Ovary (tissue), 9 donors: ENCODE measurements around the gene TRMT112. TPM values are rescaled to one million over a fixed set of nuclear protein-coding genes. Genes with fewer than 3 reads are reported as not detected.

Source experiments
- DNase-seq, 5 donors: peaks; one replicate each; pipeline ENCODE4 v3.0.0-alpha.2; 2019 to 2020
- H3K27ac ChIP-seq, 2 donors: fragments of 200-600 bp; one replicate each; pipeline versions ENCODE4 v1.5.1 to v1.8.0; 2019 to 2022
- H3K27me3 ChIP-seq: fragments of 200-600 bp; one replicate; pipeline ENCODE4 v1.8.0; 2022
- H3K36me3 ChIP-seq: fragments of 200-600 bp; sonication (generic); one replicate; pipeline ENCODE4 v1.5.1; 2019
- H3K4me1 ChIP-seq: one replicate; pipeline ENCODE4 v1.8.1; 2013; ENCODE audit warnings: mild to moderate bottlenecking, moderate library complexity; ENCODE audit not compliant: insufficient read depth
- H3K4me3 ChIP-seq: fragments of 200-600 bp; sonication (generic); one replicate; pipeline ENCODE4 v1.5.1; 2017
- H3K9me3 ChIP-seq, 2 donors: fragments of 200-600 bp in 1 of 2; sonication (generic) in 1 of 2; one replicate each; pipeline versions ENCODE4 v1.5.1 to v1.8.1; 2013 to 2019; ENCODE audit warnings: mild to moderate bottlenecking in 1 of 2, moderate library complexity in 1 of 2
- CTCF ChIP-seq, 3 donors: fragments of 450-650 bp in 2 of 3; fragments of 200-600 bp in 1 of 3; IDR thresholded peaks; one replicate each; pipeline versions ENCODE4 v1.5.1 to v1.8.0; 2016 to 2022; ENCODE audit warnings: antibody characterized with exemption in 3 of 3, mild to moderate bottlenecking in 1 of 3
- EP300 ChIP-seq: sonication (generic); formaldehyde crosslinking; IDR thresholded peaks from one replicate; pipeline ENCODE4 v1.6.1; 2017; ENCODE audit warnings: antibody characterized with exemption
- POLR2A ChIP-seq: fragments of 450-650 bp; IDR thresholded peaks from one replicate; pipeline ENCODE4 v1.6.1; 2017; ENCODE audit warnings: antibody characterized with exemption, mild to moderate bottlenecking, moderate library complexity
- WGBS, 3 donors: extraction: QIAGEN DNeasy Blood & Tissue Kit in 1 of 3; methylation state at CpG; one replicate each; pipeline versions ENCODE4 v1.1.5 to v1.1.7; 2013 to 2017; 5-methylcytosine and 5-hydroxymethylcytosine counted together
- intact Hi-C, 4 donors: fragments of 100-400 bp; cut with DNase I; formaldehyde crosslinking; loops; one replicate each; pipeline versions ENCODE4 v1.11.0 to v1.15.1; 2022 to 2023
- polyA plus RNA-seq, 2 donors: library from polyadenylated mRNA; stranded (reverse); fragments of 200-250 nt in 1 of 2; fragments of 350-450 nt in 1 of 2; fragmentation: Illumina TruSeq in 1 of 2; extraction: RNeasy Lipid Tissue Mini Kit (QIAGEN cat#74804) in 1 of 2; gene quantifications; one replicate each; pipeline ENCODE4 v1.2.3, GENCODE V29; 2013 to 2014
- total RNA-seq, 7 donors: library from RNA; depleted of rRNA in 2 of 7; stranded (reverse); fragments of >200 nt in 2 of 7; fragmentation: NEBNext Ultra II Directional in 3 of 7; extraction: Animal tissue kit (Norgen Biotek cat#: 25700) in 3 of 7; gene quantifications; one replicate each; pipeline versions ENCODE4 v1.1.0 to v1.2.4, GENCODE V29; 2016 to 2023
- donor health status: DM: no; HTN: no; CAD: no; lungs with moderate emphysema.
- donor health status: DM: no; HTN: no; CAD: no.
- donor health status: Bipolar disorder and iron deficiency.
- donor health status: DM: yes; HTN: yes; CAD: no.
- donor health status: DM: no; HTN: no; CAD: no.
- donor health status: DM: yes; HTN: yes; CAD: no.

The TRMT112 gene
- total and polyA plus RNA-seq, 9 donors: 207 to 432 (median 275) TPM

- intact Hi-C loops: loop anchor here in 1 of 4 donors (5.0 kb wide), 1 partner anchor 39 kb away; the partner anchor contains the start of genes PRDX5 and TRMT112
- no peak for DNase-seq
- Histone ChIP-seq H3K9me3 (no peaks in the 10 kb centered on the region), H3K4me1 (peaks cover 15% of the 10 kb centered on the region), H3K27me3 (no peaks in the 10 kb centered on the region), H3K4me3 (no peak overlapping the region), H3K36me3 (no peaks in the 10 kb centered on the region), H3K27ac (no peak overlapping the region)
- TF ChIP-seq POLR2A: no peak
- no peak for TF ChIP-seq EP300
- no peak for TF ChIP-seq CTCF (IDR thresholded peaks at IDR 0.05)
- WGBS, 3 donors: 82 to 86% (median 86%) methylated on average over 25 of the region's 25 CpGs
Measured at GRCh38 chr11:64356498-64357411, 39.4 kb upstream of the TRMT112 start.

- no peaks in the 10 kb centered on the region for H3K9me3 ChIP-seq
- 7 to 10% (median 7%) methylated on average over 23 of the region's 23 CpGs for WGBS, 3 donors
- no peak for TF ChIP-seq POLR2A
- peak; percentile 51 to 71 (median 67) for TF ChIP-seq CTCF (IDR thresholded peaks at IDR 0.05)
- no peak for TF ChIP-seq EP300
- peak overlapping the region; percentile 19 for H3K4me3 ChIP-seq
- H3K4me1 ChIP-seq: peaks cover 15% of the 10 kb centered on the region
- no peaks in the 10 kb centered on the region for H3K36me3 ChIP-seq
- H3K27ac ChIP-seq: no peak overlapping the region
- no peaks in the 10 kb centered on the region for H3K27me3 ChIP-seq
- intact Hi-C loops: loop anchor here in 1 of 4 donors (5.0 kb wide), 1 partner anchor 38 kb away; the partner anchor contains the start of genes PRDX5 and TRMT112
- peak; percentile 76 to 85 (median 81) for DNase-seq
Measured at GRCh38 chr11:64355078-64355940, 38.0 kb upstream of the TRMT112 start.

- Histone ChIP-seq H3K9me3 (no peaks in the 10 kb centered on the region), H3K36me3 (no peaks in the 10 kb centered on the region), H3K4me1 (peaks cover 9% of the 10 kb centered on the region), H3K27me3 (no peaks in the 10 kb centered on the region), H3K27ac (no peak overlapping the region), H3K4me3 (no peak overlapping the region)
- WGBS, 3 donors: 62 to 74% (median 72%) methylated on average over 20 of the region's 20 CpGs
- no peak for DNase-seq
- intact Hi-C loops: no loop called here
- TF ChIP-seq CTCF (IDR thresholded peaks at IDR 0.05): no peak
- TF ChIP-seq POLR2A: no peak
- no peak for TF ChIP-seq EP300
Measured at GRCh38 chr11:64353715-64354506, 36.6 kb upstream of the TRMT112 start.
